GOT3 (cell line): ENCODE measurements around the gene MCEE.
"Not testable (repeated sequence)": the region's sequence is repeated elsewhere in the genome, so short reads cannot be mapped to it uniquely, and the experiment has no call there.

ENCODE experiments used
- DNase-seq: peaks from one replicate; lab custom pipeline; 2025; ENCODE audit warnings: mixed read lengths; lab: John Stamatoyannopoulos, UW

MCEE gene

DNA sequence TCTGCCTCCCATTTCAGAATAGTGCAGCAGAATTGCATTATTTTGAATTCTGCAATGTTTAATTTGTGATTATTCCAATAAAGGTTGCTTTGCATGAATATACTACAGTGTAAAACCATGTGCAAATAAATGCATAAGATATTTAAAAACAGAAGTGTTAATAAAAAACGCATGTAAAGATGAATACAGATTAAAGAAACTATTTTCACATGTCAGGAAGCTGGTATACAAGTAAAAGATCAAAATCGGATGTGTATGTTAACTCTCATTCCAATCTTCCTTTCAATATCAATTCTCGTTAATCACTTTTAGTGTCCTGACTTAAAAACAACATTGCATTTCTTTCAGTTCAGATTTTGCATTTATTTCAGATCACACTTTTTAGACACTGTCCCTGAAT is 3.1 kb downstream of the MCEE start:
- DNase-seq: no peak

DNA sequence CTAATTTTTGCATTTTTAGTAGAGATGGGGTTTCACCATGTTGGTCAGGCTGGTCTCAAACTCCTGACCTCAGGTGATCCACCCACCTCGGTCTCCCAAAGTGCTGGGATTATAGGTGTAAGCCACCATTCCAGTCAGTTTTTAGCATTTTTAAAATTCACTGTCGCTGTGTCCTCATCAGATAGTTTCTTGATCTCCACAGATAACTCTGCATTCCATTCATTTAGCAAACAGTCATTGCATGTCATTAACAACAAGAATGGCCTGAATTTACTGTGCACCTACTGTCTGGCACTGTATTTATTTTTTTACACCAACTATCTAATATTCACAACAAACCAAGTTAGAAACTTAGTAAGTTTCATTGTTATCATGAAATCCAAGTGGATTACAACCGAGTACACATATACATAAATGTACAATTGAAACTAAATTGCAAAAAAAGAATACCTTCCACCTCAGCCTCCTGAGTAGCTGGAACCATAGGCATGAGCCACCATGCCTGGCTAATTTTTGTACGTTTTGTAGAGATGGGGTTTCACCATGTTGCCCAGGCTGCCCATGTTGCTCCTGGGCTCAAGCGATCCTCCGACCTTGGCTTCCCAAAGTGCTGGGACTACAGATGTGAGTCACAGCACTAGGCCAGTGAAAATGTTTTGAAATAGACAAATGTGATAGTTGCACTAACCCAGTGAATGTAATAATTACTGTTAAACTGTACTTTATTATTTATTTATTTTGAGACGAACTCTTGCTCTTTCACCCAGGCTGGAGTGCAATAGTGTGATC is 4.3 kb downstream of the MCEE start:
- no peak for DNase-seq

DNA sequence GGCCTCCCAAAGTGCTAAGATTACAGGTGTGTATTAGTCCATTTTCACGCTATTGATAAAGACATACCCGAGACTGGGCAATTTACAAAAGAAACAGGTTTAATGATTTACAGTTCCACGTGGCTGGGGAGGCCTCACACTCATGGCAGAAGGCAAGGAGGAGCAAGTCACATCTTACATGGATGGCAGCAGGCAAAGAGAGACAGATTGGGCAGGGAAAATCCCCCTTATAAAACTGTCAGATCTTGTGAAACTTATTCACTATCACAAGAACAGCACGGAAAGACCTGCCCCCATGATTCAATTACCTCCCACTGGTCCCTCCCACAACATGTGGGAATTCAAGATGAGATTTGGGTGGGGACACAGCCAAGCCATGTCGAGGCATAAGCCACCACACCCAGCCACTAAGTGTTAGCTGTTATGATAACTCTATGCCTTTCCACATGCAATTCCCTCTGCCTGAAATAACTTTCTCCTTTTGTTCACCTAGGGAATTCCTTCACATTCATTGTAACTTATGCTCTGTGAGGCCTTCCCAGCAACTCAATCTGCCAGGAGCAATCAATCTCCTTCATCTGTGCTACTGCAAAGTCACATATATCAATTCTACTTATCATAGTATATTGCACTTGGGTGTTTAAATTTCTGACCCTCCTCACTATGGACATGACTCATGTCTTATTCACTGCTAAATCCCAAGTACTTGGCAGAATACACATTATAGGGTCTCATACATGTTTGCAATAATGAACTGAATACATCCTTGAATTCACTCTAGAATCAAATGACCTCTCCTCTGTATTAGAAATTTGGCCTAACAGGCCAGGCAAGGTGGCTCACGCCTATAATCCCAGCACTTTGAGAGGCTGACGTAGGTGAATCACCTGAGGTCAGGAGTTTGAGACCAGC is 7.4 kb downstream of the MCEE start:
- DNase-seq: no peak

DNA sequence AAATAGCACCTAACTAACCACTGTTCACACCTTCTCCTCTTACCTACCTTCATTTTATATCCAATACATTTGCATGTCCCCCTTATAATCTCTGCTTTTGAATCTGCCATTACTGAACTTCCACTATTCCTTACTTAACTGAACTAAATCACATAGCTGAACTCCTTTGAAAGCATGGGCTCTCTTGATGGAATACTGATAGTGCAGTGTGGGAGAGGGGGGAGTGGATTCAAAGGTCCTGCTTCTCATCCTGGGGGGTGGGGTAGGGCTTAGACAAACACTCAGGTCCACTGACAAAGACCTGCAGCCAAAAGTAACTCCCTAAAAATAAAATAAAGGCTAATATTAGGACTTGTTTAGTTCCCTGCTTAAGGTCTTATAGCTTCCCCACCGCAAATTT is 8.6 kb downstream of the MCEE start:
- no peak for DNase-seq

DNA sequence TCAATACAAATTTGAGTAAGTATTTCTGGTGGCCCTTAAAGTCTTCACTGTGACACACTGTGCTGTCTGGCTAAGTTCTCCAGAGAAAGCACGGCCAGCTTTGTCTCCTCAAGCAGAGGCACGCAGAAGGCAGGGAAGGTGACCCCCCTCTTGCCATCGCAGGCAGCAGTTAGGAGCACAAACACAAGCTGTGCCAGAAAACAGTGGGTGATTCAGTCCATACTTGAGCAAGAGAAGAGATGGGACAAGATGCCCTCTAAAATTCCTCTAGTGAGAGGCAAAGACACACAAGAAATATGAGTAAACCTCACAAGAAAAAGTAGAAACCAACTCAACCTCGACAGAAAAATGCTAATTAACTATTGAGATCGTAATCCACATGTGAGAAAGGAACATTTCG is 9.8 kb downstream of the MCEE start:
- DNase-seq: no peak

DNA sequence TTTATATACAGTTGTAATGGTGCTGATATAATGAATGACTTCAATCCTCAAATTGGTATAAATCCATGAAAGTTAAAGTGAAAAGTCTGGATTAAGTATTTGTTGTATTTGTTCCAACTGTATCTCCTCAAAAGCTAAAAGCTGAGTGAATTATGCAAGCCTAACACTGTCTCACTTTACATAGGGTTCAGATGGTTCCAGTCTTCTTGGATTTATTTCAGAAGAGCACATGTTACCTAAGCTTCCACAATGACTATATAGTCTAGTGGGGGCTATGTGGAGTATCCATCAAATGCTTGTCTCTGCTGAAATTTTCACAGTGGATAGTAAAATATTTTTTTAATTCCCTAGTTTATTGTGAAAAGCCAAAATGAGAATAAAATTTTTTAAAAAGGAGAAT is 13.0 kb downstream of the MCEE start:
- DNase-seq: no peak

DNA sequence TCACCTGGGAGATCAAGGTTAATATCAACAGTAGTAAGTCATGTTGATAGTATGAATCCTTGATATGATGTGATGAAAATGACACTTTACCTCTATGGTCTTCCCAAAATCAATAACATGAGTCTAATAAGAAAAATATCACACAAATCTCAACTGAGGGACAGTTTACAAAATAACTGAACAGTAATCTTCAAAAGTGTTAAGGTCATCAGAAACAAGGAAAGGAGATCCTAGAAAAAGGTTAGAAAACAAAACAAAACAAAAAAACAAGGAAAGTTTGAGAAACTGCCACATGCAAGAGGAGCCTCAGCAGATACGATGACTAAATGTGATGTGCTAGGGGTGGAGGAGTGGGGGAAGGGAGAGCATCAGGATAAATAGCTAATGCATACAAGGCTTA is 16.2 kb downstream of the MCEE start:
- no peak for DNase-seq

DNA sequence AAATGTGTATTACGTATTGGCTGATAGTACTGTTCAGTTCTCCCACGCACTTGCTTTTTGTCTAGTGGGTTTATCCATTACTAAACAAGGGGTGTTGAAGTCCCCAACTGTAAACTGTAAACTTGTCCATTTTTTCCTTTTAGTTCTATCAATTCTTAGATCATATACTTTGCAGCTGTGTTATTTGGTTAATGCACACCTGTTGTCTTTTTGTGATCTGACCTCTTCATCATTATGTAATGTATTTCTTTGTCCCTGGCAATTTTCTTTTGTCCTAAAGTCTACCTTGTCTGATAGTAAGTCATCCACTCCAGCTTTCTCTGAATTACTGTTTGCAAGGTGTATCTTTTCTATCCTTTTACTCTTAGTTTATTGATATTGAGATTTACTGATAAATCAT is 21.9 kb downstream of the MCEE start:
- no peak for DNase-seq

DNA sequence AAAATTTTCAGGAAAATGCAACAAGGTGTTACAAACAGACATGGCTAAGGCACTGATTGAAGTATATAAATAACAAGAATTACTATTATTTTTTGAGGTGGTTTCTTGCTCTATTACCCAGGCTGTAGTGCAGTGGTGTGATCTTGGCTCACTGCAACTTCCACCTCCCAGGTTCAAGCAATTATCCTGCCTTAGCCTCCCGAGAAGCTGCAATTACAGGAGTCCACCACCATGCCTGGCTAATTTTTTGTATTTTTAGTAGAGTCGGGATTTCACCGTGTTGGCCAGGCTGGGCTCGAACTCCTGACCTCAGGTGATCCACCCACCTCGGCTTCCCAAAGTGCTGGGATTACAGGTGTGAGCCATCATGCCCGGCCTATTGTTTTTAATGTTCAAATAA is 23.6 kb downstream of the MCEE start:
- not testable (repeated sequence) for DNase-seq

DNA sequence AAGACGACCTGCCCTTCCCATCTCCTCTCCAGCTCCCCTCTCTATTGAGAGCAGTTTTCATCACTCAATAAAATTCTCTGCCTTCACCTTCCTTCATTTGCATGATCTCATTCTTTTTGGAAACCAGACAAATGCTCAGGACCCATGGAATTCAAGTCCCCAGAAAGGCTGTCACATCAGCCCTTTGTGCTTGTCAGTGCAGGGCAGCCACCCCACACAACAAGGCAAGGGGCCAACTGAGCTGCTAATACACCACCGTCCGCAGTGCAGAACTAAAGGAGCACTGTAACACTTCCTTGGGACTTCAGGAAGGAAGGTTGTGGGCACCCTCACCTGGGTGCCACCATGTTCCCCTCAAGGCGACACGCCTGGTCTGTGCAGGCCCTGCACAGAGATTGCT is 26.2 kb downstream of the MCEE start:
- DNase-seq: no peak

DNA sequence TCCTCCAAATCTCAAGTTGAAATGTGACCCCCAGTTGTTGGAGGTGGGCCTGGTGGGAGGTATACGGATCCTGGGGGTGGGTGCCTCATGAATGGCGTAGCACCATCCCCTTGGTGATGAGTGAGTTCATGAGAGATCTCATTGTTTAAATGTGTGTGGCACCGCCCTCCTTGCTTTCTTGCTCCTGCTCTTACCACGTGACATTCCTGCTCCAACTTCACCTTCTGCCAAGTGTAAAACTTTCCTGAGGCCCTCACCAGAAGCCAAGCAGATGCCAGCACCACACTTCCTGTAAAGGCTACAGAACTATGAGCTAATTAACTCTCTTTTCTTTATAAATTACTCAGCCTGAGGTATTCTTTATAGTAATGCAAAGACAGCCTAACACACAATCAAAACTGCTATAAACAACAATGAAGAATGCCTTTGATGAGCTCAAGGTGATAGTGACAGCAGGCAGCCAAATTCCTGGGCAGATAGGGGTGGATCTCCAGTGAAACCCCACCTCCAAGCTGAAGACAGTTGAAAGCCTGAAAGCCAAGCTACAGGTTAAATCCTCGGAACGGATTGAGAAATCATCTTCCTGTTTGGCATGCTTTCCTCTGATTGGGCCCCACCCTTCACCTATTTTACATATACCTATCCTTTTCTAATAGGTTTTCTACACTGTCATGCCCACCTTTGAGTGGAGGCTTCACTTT is 26.9 kb downstream of the MCEE start:
- no peak for DNase-seq

DNA sequence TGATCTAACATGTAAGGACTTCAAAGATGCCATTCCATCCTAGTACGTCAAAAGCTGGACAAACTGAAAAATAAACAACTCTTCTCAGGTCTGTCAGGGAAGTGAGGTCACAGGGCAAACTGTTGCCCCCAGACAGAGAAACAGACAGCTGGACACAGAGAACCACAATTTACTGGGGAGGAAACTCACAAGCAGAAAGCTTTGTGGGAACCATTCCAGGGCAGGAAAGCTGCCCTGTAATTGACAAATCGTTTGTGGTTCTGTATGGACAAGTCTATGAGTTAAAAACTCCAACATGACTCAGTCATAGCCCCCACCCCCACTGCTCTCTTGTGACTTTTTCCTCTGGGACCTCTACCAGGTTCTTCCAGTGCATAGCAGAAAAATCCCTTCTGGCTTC is 28.4 kb downstream of the MCEE start:
- DNase-seq: peak; percentile 3

DNA sequence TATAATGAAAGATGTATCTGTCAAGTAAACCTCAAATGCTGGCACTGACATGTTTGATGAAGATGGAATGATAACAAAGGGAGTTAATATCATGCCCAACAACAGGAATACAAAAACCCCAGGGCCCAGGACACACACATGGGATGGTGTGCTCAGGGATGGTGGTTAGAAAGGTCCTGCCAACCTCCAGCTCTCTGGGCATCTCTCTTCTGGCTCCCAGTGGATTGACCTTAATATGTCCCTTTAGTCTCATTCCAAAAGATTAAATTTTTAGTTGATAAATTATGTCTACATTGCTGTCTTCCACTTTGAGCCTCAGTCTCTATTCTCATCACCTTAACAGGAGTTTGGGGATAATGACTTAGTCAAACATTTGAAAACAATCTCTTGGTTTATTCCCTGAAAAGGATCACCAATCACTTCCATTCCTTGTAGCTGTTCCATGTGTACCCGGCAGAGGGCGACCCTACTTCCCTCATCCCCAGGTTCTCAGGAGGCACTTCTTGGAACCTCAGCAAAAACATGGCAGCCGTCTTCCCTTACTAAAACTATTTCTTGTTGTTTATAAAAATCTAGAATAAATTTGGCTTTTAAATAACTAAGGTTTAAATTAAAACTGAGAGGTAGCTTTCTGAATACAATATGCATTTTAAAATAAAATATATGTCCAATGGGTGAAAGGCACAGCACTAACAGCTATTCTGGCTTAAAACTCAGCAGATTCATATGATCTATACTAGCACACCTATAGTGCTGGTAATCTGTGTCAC is 29.6 kb downstream of the MCEE start:
- DNase-seq: peak; percentile 5

DNA sequence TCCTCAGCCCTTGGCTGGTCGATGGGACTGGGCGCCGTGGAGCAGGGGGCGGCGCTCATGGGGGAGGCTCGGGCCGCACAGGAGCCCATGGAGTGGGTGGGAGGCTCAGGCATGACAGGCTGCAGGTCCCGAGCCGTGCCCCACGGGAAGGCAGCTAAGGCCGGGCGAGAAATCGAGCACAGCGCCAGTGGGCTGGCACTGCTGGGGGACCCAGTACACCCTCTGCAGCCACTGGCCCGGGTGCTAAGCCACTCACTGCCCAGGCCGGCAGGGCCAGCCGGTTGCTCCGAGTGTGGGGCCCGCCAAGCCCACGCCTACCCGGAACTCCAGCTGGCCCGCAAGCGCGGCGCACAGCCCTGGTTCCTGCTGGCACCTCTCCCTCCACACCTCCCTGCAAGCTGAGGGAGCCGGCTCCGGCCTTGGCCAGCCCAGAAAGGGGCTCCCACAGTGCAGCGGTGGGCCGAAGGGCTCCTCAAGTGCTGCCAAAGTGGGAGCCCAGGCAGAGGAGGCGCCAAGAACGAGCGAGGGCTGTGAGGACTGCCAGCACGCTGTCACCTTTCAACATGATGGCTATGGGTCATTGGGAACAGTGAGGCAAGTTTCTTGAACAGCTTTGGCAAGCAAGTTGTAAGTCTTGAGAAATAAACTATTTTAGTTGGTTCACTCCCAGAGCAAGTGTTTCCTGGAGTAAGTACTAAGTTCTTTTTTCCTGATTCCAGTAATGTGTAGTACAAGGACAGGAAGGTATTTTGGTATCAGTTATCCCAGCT is 37.4 kb downstream of the MCEE start:
- not testable (repeated sequence) for DNase-seq

DNA sequence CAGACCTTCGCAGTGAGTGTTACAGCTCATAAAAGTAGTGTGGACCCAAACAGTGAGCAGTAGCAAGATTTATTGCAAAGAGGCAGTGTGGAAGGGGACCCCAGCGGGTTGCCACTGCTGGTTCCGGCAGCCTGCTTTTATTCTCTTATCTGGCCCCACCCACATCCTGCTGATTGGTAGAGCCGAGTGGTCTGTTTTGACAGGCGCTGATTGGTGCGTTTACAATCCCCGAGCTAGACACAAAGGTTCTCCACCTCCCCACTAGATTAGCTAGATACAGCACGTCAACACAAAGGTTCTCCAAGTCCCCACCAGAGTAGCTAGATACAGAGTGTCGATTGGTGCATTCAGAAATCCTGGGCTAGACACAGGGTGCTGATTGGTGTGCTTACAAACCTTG is 38.2 kb downstream of the MCEE start:
- not testable (repeated sequence) for DNase-seq

DNA sequence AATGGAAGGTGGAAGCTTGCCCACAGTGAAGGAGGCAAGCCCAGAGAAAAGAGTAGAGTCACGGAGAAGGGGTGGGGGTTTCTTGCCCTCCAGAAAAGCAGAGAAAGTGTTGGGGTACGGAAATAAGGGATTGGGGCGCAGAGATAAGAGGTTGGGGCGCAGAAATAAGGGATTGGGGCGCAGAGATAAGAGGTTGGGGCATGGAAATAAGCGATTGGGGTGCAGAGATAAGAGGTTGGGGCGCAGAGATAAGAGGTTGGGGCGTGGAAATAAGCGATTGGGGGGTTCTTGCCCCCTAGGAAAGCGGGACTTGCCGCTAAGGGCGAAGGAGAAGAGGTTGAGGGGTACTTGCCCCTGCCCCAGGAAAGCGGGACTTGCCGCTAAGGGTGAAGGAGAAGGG is 40.6 kb downstream of the MCEE start:
- not testable (repeated sequence) for DNase-seq

DNA sequence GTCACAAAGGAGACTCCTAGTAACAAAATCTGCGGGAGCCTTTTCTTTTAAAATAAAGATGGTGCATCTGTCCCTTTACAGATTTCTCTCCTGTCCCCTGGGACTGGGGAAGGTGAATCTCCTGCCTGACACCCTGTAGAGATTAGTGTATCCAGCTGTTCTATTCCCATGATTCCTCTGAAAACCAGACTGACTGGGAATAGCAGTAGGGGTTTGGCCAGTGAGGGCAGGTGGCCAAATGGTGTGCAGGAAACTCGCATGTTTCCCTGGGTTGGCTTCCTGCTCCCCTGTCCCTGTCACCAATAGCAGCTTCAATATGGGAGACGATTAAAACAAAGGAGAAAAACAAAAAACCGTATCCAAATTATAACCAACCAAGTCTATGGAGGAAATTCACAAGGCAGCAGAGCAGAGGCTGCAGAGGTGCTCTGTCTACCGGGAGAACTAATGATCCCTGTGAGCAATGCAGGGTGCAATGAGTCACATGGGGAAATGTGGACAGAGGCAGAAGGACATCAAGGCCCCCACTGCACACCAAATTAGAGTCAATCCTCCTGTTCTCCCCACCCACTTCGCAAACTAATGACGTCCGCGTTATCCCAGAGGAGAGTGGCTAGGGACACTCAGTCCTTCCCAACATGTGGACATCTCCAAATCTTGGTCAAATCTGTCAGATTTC is 44.6 kb downstream of the MCEE start:
- not testable (repeated sequence) for DNase-seq

DNA sequence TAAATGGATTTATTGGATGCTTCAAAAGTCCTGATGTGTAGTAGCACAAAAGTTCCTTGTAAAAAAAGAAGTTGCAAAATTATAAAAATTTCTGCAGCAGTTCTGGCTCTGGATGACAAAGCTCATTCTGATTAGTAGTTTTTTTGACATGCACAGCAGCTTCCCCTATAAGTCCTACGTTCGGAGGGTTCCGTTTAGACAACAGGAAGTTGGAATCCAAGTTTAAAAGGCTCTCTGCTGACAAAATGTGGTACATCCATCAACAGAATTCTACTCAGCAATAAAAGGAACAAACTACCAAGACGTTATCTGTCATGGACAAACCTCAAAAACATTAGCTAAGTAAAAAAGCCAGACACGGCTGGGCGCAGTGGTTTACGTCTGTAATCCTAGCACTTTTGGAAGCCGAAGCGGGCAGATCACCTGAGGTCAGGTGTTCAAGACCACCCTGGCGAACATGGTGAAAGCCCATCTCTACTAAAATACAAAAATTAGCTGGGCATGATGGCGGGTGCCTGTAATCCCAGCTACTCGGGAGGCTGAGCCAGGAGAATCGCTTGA is 46.2 kb downstream of the MCEE start:
- DNase-seq: not testable (repeated sequence)

DNA sequence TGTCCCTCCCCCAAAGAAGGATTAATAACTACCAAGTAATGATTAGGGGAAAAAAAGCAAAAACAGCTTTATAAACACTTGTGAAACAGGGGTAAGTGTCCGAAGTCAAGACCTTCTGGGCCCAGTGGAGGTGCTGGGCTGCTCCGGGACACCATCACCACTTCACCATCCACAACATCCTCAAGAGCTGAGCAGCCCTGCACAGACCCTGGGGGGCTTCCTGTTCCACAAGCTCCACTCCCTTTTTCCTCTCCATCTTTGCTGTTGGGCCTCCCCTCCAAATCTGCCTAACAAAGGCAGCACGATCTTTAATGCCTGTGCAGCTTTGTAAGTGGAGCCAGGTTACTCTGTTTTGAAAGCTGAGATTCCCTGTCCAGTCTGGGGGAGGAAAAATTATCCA is 46.7 kb downstream of the MCEE start:
- DNase-seq: not testable (repeated sequence)
